ENCODE results near the gene JMJD1C.

- TF ChIP-seq CTCF (IDR thresholded peaks at IDR 0.05) (no peak), POLR2A (IDR thresholded peaks at IDR 0.05) (no peak)
Measured at GRCh38 chr10:63241841-63242281, 223.9 kb downstream of the JMJD1C start.

All from ovary (tissue), 3 donors.